ENCODE measurements around the gene DOK3.
A peak's percentile ranks its signal among the peaks of the same experiment; 100 is the strongest.

DOK3 gene

DNA sequence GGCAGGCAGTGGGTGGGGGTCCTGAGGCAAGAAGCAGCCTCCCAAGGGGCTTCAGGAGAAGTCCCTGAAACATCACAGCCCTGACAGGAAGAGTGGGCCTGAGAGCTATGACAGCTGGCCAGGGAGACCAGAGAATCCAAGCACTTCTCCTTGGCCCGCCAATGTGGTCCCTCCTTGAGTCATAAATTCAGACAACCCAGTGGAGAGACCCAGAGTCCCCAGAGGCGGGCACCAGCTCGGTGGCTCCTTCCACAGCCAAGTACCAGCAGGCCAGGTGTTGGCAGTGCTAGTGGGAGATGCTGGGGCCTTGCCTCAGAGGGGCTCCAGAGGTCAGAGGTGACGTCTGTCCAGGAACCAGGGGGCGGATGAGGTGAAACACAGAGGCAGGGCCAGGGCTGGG, 1.6 kb upstream of the DOK3 start:
- Histone ChIP-seq H3K4me2 (ENCODE audit: low read depth, low read length, poor library complexity, severe bottlenecking) (no peak overlapping the region), H2AFZ (ENCODE audit: low read length) (no peak overlapping the region), H3K36me3 (ENCODE audit: insufficient read depth, low read length) (no peaks in the 10 kb centered on the region; the same call in 1 of the 2 replicates), H3K79me2 (ENCODE audit: insufficient read depth, low read length) (peaks cover 36% of the 10 kb centered on the region; the same call in 1 of the 2 replicates), H4K20me1 (ENCODE audit: insufficient read depth, low read length, poor library complexity, severe bottlenecking) (peaks cover 10% of the 10 kb centered on the region), H3F3A (ENCODE audit: low read depth) (no peaks in the 10 kb centered on the region), H3K9me2 (replicated peaks; ENCODE audit: low read depth, low read length) (no peaks in the 10 kb centered on the region), H3K9ac (ENCODE audit: low read depth, low read length, poor library complexity, severe bottlenecking) (no peak overlapping the region), H3K4me3 (ENCODE audit: low read length, poor library complexity, severe bottlenecking) (no peak overlapping the region), H3K9me3 (ENCODE audit: insufficient read depth, low read depth, low read length) (no peaks in the 10 kb centered on the region), H3K4me1 (ENCODE audit: insufficient read depth, low read length, poor library complexity, severe bottlenecking) (peaks cover 13% of the 10 kb centered on the region), H3K27me3 (ENCODE audit: insufficient read depth, low read length, poor library complexity, severe bottlenecking) (no peaks in the 10 kb centered on the region)
- TF ChIP-seq, protein P1, sequence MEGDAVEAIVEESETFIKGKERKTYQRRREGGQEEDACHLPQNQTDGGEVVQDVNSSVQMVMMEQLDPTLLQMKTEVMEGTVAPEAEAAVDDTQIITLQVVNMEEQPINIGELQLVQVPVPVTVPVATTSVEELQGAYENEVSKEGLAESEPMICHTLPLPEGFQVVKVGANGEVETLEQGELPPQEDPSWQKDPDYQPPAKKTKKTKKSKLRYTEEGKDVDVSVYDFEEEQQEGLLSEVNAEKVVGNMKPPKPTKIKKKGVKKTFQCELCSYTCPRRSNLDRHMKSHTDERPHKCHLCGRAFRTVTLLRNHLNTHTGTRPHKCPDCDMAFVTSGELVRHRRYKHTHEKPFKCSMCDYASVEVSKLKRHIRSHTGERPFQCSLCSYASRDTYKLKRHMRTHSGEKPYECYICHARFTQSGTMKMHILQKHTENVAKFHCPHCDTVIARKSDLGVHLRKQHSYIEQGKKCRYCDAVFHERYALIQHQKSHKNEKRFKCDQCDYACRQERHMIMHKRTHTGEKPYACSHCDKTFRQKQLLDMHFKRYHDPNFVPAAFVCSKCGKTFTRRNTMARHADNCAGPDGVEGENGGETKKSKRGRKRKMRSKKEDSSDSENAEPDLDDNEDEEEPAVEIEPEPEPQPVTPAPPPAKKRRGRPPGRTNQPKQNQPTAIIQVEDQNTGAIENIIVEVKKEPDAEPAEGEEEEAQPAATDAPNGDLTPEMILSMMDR (conservative IDR thresholded peaks at IDR 0.05; ENCODE audit: low read length), result no peak
- no peak for TF ChIP-seq EZH2phosphoT487 (IDR thresholded peaks at IDR 0.05; ENCODE audit: borderline replicate concordance)

DNA sequence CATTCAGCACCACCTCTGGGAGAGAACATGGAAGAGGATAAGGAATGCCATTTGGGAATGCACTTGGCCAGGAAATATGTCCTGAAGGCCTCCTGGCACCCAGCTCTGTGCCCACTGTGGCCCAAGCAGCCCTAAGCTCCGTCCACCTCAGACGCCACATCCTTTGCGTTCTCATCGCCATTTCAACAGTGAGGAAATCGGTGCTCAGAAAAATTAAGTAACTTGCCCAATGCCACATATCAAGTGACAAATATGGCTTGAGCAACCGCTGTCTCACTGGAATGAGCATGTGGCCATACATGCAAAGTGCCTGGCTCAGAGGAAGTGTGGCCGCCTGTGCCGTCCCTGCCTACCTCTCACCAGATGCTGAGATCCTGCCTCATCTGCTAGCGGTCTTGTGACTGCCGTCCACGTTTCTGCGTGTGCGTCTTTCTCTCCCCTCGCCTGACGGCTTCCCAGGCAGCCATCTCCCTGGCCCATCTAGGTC, 984 bp upstream of the DOK3 start:
- no peak overlapping the region for H2AFZ ChIP-seq (ENCODE audit: low read length)
- H4K20me1 ChIP-seq (ENCODE audit: insufficient read depth, low read length, poor library complexity, severe bottlenecking), result peaks cover 5% of the 10 kb centered on the region
- H3K27me3 ChIP-seq (ENCODE audit: insufficient read depth, low read length, poor library complexity, severe bottlenecking), result no peaks in the 10 kb centered on the region
- H3K36me3 ChIP-seq (ENCODE audit: insufficient read depth, low read length), result no peaks in the 10 kb centered on the region; the same call in 1 of the 2 replicates
- H3K4me3 ChIP-seq (ENCODE audit: low read length, poor library complexity, severe bottlenecking), result no peak overlapping the region
- H3K4me1 ChIP-seq (ENCODE audit: insufficient read depth, low read length, poor library complexity, severe bottlenecking), result peaks cover 10% of the 10 kb centered on the region
- H3K9me3 ChIP-seq (ENCODE audit: insufficient read depth, low read depth, low read length), result no peaks in the 10 kb centered on the region
- H3K9me2 ChIP-seq (replicated peaks; ENCODE audit: low read depth, low read length), result no peaks in the 10 kb centered on the region
- peaks cover 31% of the 10 kb centered on the region; the same call in 1 of the 2 replicates for H3K79me2 ChIP-seq (ENCODE audit: insufficient read depth, low read length)
- no peaks in the 10 kb centered on the region for H3F3A ChIP-seq (ENCODE audit: low read depth)
- H3K4me2 ChIP-seq (ENCODE audit: low read depth, low read length, poor library complexity, severe bottlenecking), result peak overlapping the region; percentile 57
- H3K9ac ChIP-seq (ENCODE audit: low read depth, low read length, poor library complexity, severe bottlenecking), result no peak overlapping the region
- TF ChIP-seq, protein P1 (conservative IDR thresholded peaks at IDR 0.05; ENCODE audit: low read length), result no peak
- TF ChIP-seq EZH2phosphoT487 (IDR thresholded peaks at IDR 0.05; ENCODE audit: borderline replicate concordance), result no peak

DNA sequence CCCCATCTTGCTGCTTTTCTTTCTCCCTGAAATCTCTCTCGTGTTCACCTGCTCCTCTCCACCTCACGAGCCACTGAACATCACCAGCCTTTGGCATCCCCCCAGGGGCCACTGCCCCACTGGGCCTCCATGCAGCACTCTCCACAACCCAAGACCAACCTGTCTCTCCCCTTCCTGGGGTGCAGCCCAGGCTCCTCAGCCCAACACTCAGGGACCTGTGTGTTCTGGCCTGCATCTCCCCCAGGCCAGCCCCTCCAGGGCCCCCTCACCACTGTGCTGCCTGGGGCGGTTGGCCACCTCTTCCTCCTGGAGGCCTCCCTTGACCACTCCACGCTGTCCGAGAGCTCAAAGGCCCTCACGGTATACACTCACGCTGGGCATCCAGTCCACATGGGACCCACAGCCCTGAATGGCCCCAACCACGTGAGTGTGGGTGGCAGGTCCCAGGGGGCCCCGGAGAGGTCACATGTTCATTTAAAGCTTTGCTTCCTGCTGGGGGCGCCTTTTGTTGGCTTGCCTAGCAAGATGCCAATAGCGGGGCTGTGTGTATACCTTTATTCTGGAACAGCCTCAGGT, 453 bp upstream of the DOK3 start:
- TF ChIP-seq, protein P1 (conservative IDR thresholded peaks at IDR 0.05; ENCODE audit: low read length), result no peak
- TF ChIP-seq EZH2phosphoT487 (IDR thresholded peaks at IDR 0.05; ENCODE audit: borderline replicate concordance), result no peak
- peaks cover 10% of the 10 kb centered on the region for H3K4me1 ChIP-seq (ENCODE audit: insufficient read depth, low read length, poor library complexity, severe bottlenecking)
- no peaks in the 10 kb centered on the region for H4K20me1 ChIP-seq (ENCODE audit: insufficient read depth, low read length, poor library complexity, severe bottlenecking)
- no peaks in the 10 kb centered on the region for H3F3A ChIP-seq (ENCODE audit: low read depth)
- H3K4me3 ChIP-seq (ENCODE audit: low read length, poor library complexity, severe bottlenecking), result no peak overlapping the region
- no peaks in the 10 kb centered on the region for H3K27me3 ChIP-seq (ENCODE audit: insufficient read depth, low read length, poor library complexity, severe bottlenecking)
- H3K4me2 ChIP-seq (ENCODE audit: low read depth, low read length, poor library complexity, severe bottlenecking), result peak overlapping the region; percentile 57
- no peak overlapping the region for H2AFZ ChIP-seq (ENCODE audit: low read length)
- peak overlapping the region; percentile 27 for H3K9ac ChIP-seq (ENCODE audit: low read depth, low read length, poor library complexity, severe bottlenecking)
- H3K9me3 ChIP-seq (ENCODE audit: insufficient read depth, low read depth, low read length), result no peaks in the 10 kb centered on the region
- peaks cover 25% of the 10 kb centered on the region; the same call in 1 of the 2 replicates for H3K79me2 ChIP-seq (ENCODE audit: insufficient read depth, low read length)
- H3K9me2 ChIP-seq (replicated peaks; ENCODE audit: low read depth, low read length), result no peaks in the 10 kb centered on the region
- no peaks in the 10 kb centered on the region; the same call in 1 of the 2 replicates for H3K36me3 ChIP-seq (ENCODE audit: insufficient read depth, low read length)
